OCI-LY3 (cell line): Measurements from ENCODE around the gene CCDC137.
"Not testable (repeated sequence)": the region's sequence is repeated elsewhere in the genome, so short reads cannot be mapped to it uniquely, and the experiment has no call there.

Experiments used
- CTCF ChIP-seq: fragments of 200-600, 300-600 bp; sonication (generic); IDR thresholded peaks from 2 replicates; pipeline ENCODE4 v1.5.1; 2014; ENCODE audit warnings: antibody characterized with exemption, low read length, low read depth
- EZH2phosphoT487 ChIP-seq: fragments of 200-600 bp; shearing (Covaris generic); IDR thresholded peaks from 2 replicates; pipeline ENCODE4 v1.6.1; 2018; ENCODE audit warnings: antibody characterized with exemption, mixed run types, low read depth

- peak; percentile 21; the same call in 1 of the 2 replicates for TF ChIP-seq CTCF
- not testable (repeated sequence) for TF ChIP-seq EZH2phosphoT487
Observed at GRCh38 chr17:81675515-81676221, 9.1 kb downstream of the CCDC137 start.
